H9 (cell line): ENCODE measurements around the gene PICALM. TPM values are rescaled to one million over a fixed set of nuclear protein-coding genes. Genes with fewer than 3 reads are reported as not detected.
A peak's percentile ranks its signal among the peaks of the same experiment; 100 is the strongest.

Experiments
- DNase-seq: peaks from one replicate; pipeline ENCODE4 v3.0.0-alpha.2; 2017
- H2AFZ ChIP-seq: one replicate; pipeline ENCODE4 v1.6.1; 2013; ENCODE audit warnings: mild to moderate bottlenecking, low read length, control low read depth, moderate library complexity
- H2AK5ac ChIP-seq: 2 replicates; pipeline ENCODE4 v1.6.1; 2013; ENCODE audit warnings: low read length, control low read depth, mixed read lengths; ENCODE audit not compliant: insufficient read length
- H2BK120ac ChIP-seq: one replicate; pipeline ENCODE4 v1.6.1; 2013; ENCODE audit warnings: low read depth, mild to moderate bottlenecking, low read length, control low read depth, inconsistent platforms; ENCODE audit not compliant: poor library complexity, severe bottlenecking
- H2BK12ac ChIP-seq: 2 replicates; pipeline ENCODE4 v1.6.1; 2013; ENCODE audit warnings: low read length, control low read depth, mixed read lengths, low read depth; ENCODE audit not compliant: insufficient read length
- H2BK15ac ChIP-seq: 2 replicates; pipeline ENCODE4 v1.6.1; 2013; ENCODE audit warnings: low read depth, low read length, control low read depth
- H2BK20ac ChIP-seq: one replicate; pipeline ENCODE4 v1.6.1; 2013; ENCODE audit warnings: low read depth, mild to moderate bottlenecking, low read length, control low read depth, inconsistent platforms; ENCODE audit not compliant: poor library complexity, severe bottlenecking
- H2BK5ac ChIP-seq: 2 replicates; pipeline ENCODE4 v1.6.1; 2013; ENCODE audit warnings: low read length, control low read depth, mixed read lengths; ENCODE audit not compliant: insufficient read length
- H3K14ac ChIP-seq: 2 replicates; pipeline ENCODE4 v1.6.1; 2013; ENCODE audit warnings: low read length, control low read depth; ENCODE audit not compliant: insufficient read depth
- H3K18ac ChIP-seq: 2 replicates; pipeline ENCODE4 v1.6.1; 2013; ENCODE audit warnings: low read depth, mild to moderate bottlenecking, mixed read lengths, low read length, control low read depth; ENCODE audit not compliant: insufficient read length
- H3K23ac ChIP-seq: 2 replicates; pipeline ENCODE4 v1.6.1; 2013; ENCODE audit warnings: low read length, control low read depth, mixed read lengths, low read depth; ENCODE audit not compliant: insufficient read length
- H3K23me2 ChIP-seq: 2 replicates; pipeline ENCODE4 v1.6.1; 2013; ENCODE audit warnings: low read depth, mild to moderate bottlenecking, mixed read lengths, low read length, control low read depth; ENCODE audit not compliant: insufficient read length, poor library complexity, severe bottlenecking
- H3K27ac ChIP-seq: 2 replicates; pipeline ENCODE4 v1.5.1; 2013; ENCODE audit warnings: low read length, control low read depth, mixed read lengths, low read depth; ENCODE audit not compliant: insufficient read length
- H3K27me3 ChIP-seq: 2 replicates; pipeline ENCODE4 v1.6.1; 2013; ENCODE audit warnings: low read length, control low read depth, inconsistent platforms; ENCODE audit not compliant: insufficient read depth
- H3K4ac ChIP-seq: 2 replicates; pipeline ENCODE4 v1.6.1; 2013; ENCODE audit warnings: low read depth, mild to moderate bottlenecking, control low read depth, inconsistent platforms, low read length, moderate library complexity
- H3K4me1 ChIP-seq: 2 replicates; pipeline ENCODE4 v1.6.1; 2013; ENCODE audit warnings: low read length, control low read depth, inconsistent platforms; ENCODE audit not compliant: insufficient read depth
- H3K4me2 ChIP-seq: 2 replicates; pipeline ENCODE4 v1.6.1; 2013; ENCODE audit warnings: low read length, control low read depth, mixed read lengths; ENCODE audit not compliant: insufficient read length, insufficient read depth
- H3K56ac ChIP-seq: 2 replicates; pipeline ENCODE4 v1.6.1; 2013; ENCODE audit warnings: low read depth, mild to moderate bottlenecking, mixed read lengths, low read length, control low read depth; ENCODE audit not compliant: insufficient read length
- H3K79me1 ChIP-seq: 2 replicates; pipeline ENCODE4 v1.6.1; 2013; ENCODE audit warnings: low read depth, mild to moderate bottlenecking, moderate library complexity, low read length, control low read depth, inconsistent platforms; ENCODE audit not compliant: insufficient read depth, poor library complexity, severe bottlenecking
- H3K79me2 ChIP-seq: 2 replicates; pipeline ENCODE4 v1.6.1; 2013; ENCODE audit warnings: low read length, control low read depth, inconsistent platforms; ENCODE audit not compliant: insufficient read depth
- H3K9ac ChIP-seq: 2 replicates; pipeline ENCODE4 v1.6.1; 2013; ENCODE audit warnings: low read length, control low read depth, mixed read lengths; ENCODE audit not compliant: insufficient read length; ENCODE audit errors: extremely low read depth
- H3K9me3 ChIP-seq: one replicate; pipeline ENCODE4 v1.6.1; 2013; ENCODE audit warnings: low read depth, low read length, inconsistent platforms; ENCODE audit not compliant: control insufficient read depth
- H3T11ph ChIP-seq: one replicate; pipeline ENCODE4 v1.6.1; 2013; ENCODE audit warnings: mild to moderate bottlenecking, low read length, control low read depth, inconsistent platforms
- H4K20me1 ChIP-seq: one replicate; pipeline ENCODE4 v1.6.1; 2013; ENCODE audit not compliant: control insufficient read depth, insufficient read length, insufficient read depth
- H4K5ac ChIP-seq: 2 replicates; pipeline ENCODE4 v1.6.1; 2013; ENCODE audit warnings: low read depth, mild to moderate bottlenecking, mixed read lengths, low read length, control low read depth; ENCODE audit not compliant: insufficient read length
- H4K8ac ChIP-seq: replicated peaks from 2 replicates; pipeline ENCODE4 v1.6.1; 2013; ENCODE audit warnings: low read length, control low read depth, mixed read lengths, low read depth; ENCODE audit not compliant: insufficient read length
- H4K91ac ChIP-seq: 2 replicates; pipeline ENCODE4 v1.6.1; 2013; ENCODE audit warnings: low read depth, mild to moderate bottlenecking, moderate library complexity, mixed read lengths, low read length, control low read depth; ENCODE audit not compliant: insufficient read length
- H3K27ac Mint-ChIP-seq, 3 experiments: 2 replicates in 2 of 3; 3 replicates in 1 of 3; pipeline ENCODE4 v1.8.0; 2020 to 2021; ENCODE audit warnings: mixed read lengths in 3 of 3, mild to moderate bottlenecking in 1 of 3, moderate library complexity in 1 of 3
- H3K27me3 Mint-ChIP-seq: 2 replicates; pipeline ENCODE4 v1.8.0; 2021; ENCODE audit warnings: low read depth, mild to moderate bottlenecking, moderate library complexity, mixed read lengths
- H3K36me3 Mint-ChIP-seq, 3 experiments: 2 replicates in 2 of 3; 3 replicates in 1 of 3; pipeline ENCODE4 v1.8.0; 2020 to 2021; ENCODE audit warnings: low read depth in 3 of 3, mixed read lengths in 3 of 3; ENCODE audit not compliant: insufficient read depth in 1 of 3
- H3K4me1 Mint-ChIP-seq, 2 experiments: 2 replicates each; pipeline ENCODE4 v1.8.0; 2020; ENCODE audit warnings: mixed read lengths in 2 of 2
- H3K4me3 Mint-ChIP-seq, 2 experiments: 2 replicates in 1 of 2; 3 replicates in 1 of 2; pipeline ENCODE4 v1.8.0; 2020 to 2021; ENCODE audit warnings: mild to moderate bottlenecking in 2 of 2, mixed read lengths in 2 of 2, moderate library complexity in 1 of 2
- H3K9me3 Mint-ChIP-seq, 2 experiments: 2 replicates in 1 of 2; 3 replicates in 1 of 2; pipeline ENCODE4 v1.8.0; 2020; ENCODE audit warnings: mild to moderate bottlenecking in 2 of 2, mixed read lengths in 2 of 2, moderate library complexity in 1 of 2
- CTCF ChIP-seq: fragments of 200-600 bp; sonication (generic); conservative IDR thresholded peaks from 3 replicates; pipeline ENCODE4 v1.8.0; 2021; ENCODE audit warnings: antibody characterized with exemption, mild to moderate bottlenecking
- WGBS: extraction: QIAGEN DNeasy Blood & Tissue Kit; methylation state at CpG from one replicate; pipeline ENCODE4 v1.1.7; 2013; ENCODE audit warnings: missing lambda C conversion rate, low lambda C conversion rate, mixed read lengths; ENCODE audit not compliant: insufficient read length; ENCODE audit errors: extremely low coverage; 5-methylcytosine and 5-hydroxymethylcytosine counted together
- total RNA-seq: library from RNA; stranded (reverse); gene quantifications from 2 replicates; pipeline ENCODE4 v1.2.1, GENCODE V29; 2021

PICALM gene
- total RNA-seq, 1 experiment from 2014 or later: 76.4 TPM

GRCh38 chr11:85960678-85961077, 108.2 kb downstream of the PICALM start:
- no peaks in the 10 kb centered on the region for H3K9me3 ChIP-seq
- no peak overlapping the region for H2BK5ac ChIP-seq
- H3K56ac ChIP-seq: no peak overlapping the region
- H4K5ac ChIP-seq: no peak overlapping the region
- H3K79me1 ChIP-seq: no peaks in the 10 kb centered on the region
- no peak for DNase-seq
- H3T11ph ChIP-seq: no peak overlapping the region
- H3K9ac ChIP-seq: no peak overlapping the region
- H3K23me2 ChIP-seq: no peaks in the 10 kb centered on the region
- no peak overlapping the region for H3K23ac ChIP-seq
- no peaks in the 10 kb centered on the region for H3K4me1 ChIP-seq
- H3K4me2 ChIP-seq: no peak overlapping the region
- no peak overlapping the region for H2AFZ ChIP-seq
- H3K79me2 ChIP-seq: no peaks in the 10 kb centered on the region
- H2AK5ac ChIP-seq: no peak overlapping the region
- no peak overlapping the region for H4K91ac ChIP-seq
- no peaks in the 10 kb centered on the region for H4K20me1 ChIP-seq
- WGBS: no CpG with 5 or more reads among the region's 3 CpGs
- Mint-ChIP-seq H3K9me3 (no peaks in the 10 kb centered on the region), H3K27ac (peak overlapping the region in 1 of 3 experiments; percentile 20; a peak in 1 of 7 replicates), H3K4me3 (no peak overlapping the region), H3K4me1 (no peaks in the 10 kb centered on the region), H3K27me3 (no peaks in the 10 kb centered on the region), H3K36me3 (peaks cover 5 to 60% (median 21%) of the 10 kb centered on the region in 3 experiments; a peak in 6 of 7 replicates)
- H2BK20ac ChIP-seq: no peak overlapping the region
- no peak overlapping the region for H3K18ac ChIP-seq
- no peak overlapping the region for H3K27ac ChIP-seq
- no peak overlapping the region for H3K14ac ChIP-seq
- H2BK15ac ChIP-seq: no peak overlapping the region
- no peaks in the 10 kb centered on the region for H3K27me3 ChIP-seq
- TF ChIP-seq CTCF: no peak
- H3K4ac ChIP-seq: no peak overlapping the region
- H4K8ac ChIP-seq: no peak overlapping the region
- no peak overlapping the region for H2BK12ac ChIP-seq
- no peak overlapping the region for H2BK120ac ChIP-seq
